ENCODE data around the gene DLEC1.
"Not testable (repeated sequence)": the region's sequence is repeated elsewhere in the genome, so short reads cannot be mapped to it uniquely, and the experiment has no call there.

DLEC1 gene

DNA sequence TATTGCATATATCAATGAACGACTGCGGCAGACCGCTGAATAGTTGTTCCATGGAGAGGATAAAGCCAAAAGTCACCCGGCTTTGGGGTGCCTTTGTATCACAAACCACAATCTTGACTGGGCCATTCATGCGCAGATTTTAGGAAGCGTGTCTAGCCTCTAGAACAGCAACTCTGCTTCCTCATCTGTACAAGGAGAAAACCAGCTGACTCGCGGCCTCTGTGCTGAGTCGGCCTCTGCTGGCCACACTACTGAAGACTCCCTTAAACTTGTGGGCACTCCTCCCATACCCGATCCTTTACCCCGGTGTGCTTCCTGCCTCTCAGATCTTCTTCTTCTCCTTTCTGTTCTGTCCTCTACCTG, 872 bp downstream of the DLEC1 start:
- DNase-seq, result no peak

DNA sequence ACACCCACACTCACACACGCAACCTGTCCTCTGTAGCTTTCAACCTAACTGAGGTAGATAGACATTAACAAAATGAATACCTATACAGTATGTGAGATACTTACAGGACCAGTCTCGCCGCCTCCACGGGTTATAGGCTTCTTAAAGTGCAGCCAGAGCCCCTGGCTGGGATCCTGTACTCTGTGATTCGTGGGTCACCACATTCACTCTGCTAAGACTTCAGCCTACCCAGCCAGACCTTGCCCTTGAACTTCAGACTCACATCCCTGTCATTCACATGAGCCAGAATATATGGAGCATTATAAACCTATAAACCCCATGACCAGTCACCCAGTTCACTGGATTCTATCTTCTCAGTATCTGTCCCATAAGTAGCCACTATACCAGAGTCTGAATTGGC, 1.4 kb downstream of the DLEC1 start:
- DNase-seq, result no peak

DNA sequence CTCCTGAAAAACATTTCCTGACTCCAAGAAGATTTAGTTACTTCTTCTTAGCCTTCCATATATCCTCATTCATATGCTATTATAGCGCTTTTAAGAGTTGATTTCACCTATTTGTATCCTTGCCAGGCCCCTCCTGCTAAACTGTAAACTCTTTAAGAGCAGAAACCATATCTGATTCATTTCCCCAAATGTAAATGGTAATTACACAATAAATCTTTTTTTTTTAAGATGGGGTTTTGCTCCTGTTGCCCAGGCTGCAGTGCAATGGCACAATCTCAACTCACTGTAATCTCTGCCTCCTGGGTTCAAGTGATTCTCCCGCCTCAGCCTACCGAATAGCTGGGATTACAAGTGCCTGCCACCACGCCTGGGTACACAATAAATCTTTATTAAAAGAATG, 4.5 kb downstream of the DLEC1 start:
- DNase-seq, result no peak

DNA sequence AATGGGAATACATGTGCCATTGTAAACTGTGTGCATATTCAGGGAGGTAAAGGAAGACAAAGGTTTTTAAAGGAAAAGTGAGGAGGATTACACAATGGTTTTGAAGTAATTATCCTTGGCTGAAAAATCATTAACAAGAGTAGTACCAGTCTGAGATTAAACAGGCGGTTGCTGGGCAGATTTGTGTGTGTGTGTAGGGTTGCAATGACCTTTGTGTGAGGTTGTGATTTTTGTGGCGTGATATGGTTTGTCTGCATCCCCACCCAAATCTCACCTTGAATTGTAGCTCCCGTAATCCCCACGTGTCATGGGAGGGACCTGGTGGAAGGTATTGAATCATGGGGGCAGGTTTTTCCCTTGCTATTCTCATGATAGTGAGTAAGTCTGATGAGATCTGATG, 7.0 kb downstream of the DLEC1 start:
- no peak for DNase-seq

DNA sequence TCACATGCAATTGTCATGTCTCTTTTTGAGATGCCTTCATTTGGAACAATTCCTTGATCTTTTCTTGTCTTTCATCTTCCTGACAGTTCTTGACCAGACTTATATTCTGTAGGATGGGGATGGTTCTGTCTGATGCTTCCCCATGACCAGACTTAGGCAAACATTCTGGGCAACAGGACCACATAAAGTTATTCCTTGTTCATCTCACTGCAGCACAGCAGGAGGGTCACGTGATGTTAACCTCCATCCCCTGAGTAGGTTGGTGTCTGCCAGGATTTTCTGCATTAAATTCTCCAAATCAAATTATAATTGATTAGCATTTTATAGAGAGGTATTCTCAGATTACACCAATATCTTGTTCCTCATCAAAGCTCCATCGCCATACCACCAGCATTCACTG, 7.8 kb downstream of the DLEC1 start:
- DNase-seq, result no peak

DNA sequence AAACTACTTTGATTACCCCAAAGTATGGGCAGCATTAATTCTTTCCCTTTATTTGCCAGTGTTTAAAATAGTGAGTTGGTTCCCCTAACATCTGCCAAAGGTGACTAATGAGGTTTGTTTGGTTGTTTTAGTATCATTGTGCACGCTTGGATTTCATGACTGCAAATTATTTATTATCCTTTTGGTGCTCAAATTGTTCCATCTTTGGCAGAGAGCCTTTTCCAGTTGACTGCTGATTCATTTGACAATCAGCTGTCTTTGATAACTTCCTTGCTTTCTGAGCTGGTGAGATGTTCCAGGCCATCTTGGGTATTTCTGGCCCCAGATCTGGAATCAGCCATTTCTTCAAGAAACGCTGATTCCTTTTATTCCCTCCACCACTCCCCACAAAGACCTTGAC, 8.9 kb downstream of the DLEC1 start:
- no peak for DNase-seq

DNA sequence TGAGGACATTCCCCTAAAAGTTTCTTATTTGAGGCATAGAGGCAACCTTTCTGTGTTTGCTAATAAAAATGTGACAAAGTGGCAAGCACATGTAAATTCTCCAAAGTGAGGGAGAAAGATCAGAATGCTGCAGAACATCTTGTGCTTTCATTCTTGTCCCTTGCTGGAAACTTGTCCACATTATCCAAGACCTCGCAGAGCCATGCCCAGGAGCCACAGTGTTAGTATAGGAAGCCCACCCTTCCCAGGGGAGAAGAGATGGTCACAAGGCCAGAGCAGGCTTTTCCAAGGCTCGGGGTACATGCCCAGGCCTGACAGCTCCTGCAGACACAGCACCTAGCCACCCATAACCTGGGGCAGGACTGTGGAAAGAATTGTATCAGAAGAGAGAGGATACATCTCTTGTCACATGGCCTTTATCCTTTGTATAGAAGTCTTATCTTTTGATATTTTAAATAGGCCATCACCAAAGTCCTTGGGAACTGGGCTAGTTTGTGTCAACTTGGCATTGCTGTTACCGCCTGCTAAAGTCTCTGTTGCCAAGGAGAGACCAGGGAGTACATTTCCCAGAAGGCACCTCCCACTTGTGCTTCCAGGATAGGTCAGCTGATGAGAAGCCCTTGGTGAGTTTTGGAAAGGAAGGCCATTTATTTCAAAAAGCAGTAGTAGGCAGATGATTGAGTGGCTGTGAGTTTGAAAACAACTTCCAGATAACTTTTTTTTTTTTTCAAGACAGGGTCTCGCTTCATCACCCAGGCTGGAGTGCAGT, 10.5 kb downstream of the DLEC1 start:
- no peak for DNase-seq

DNA sequence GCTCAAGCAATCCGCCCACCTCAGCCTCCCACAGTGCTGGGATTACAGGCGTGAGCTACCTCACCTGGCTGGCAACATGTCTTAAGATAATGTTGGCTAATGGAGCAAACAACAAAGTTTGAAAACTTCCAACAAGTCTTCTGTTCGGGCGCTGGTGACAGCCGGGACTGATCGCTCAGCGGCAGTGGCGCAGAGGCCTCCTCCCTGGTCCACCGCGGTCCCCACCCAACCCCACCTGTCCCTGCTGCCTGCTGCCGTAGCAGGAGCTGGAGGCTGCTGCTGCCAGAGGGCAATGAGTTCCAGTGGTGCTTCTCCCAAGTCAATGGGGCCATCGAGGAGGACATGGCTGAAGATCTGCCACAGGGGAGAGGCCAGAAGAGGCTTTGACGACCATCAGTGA, 12.1 kb downstream of the DLEC1 start:
- DNase-seq, result no peak

DNA sequence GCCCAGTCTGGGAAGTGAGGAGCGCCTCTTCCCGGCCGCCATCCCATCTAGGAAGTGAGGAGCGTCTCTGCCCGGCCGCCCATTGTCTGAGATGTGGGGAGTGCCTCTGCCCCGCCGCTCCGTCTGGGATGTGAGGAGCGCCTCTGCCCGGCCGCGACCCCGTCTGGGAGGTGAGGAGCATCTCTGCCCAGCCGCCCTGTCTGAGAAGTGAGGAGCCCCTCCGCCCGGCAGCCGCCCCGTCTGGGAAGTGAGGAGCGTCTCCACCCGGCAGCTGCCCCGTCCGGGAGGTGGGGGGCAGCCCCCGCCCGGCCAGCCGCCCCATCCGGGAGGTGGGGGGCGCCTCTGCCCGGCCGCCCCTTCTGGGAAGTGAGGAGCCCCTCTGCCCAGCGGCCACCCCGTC, 14.3 kb downstream of the DLEC1 start:
- DNase-seq, result not testable (repeated sequence)

DNA sequence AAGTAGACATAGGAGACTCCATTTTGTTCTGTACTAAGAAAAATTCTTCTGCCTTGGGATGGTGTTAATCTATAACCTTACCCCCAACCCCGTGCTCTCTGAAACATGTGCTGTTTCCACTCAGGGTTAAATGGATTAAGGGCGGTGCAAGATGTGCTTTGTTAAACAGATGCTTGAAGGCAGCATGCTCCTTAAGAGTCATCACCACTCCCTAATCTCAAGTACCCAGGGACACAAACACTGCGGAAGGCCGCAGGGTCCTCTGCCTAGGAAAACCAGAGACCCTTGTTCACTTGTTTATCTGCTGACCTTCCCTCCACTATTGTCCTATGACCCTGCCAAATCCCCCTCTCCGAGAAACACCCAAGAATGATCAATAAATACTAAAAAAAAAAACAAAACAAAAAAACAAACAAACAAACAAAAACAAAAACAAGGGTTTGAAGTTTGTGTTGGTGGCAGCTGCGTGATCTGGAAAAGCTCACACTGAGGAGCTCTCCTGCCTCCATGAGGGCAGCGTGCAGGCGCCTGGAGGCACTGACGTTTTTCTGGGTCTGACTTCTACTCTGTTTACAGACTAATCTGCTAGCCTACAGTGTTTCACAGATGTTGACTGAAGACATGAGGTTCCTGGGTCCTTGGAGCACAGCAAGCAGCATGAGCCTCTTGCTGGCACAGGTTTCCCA, 14.9 kb downstream of the DLEC1 start:
- DNase-seq, result not testable (repeated sequence)

DNA sequence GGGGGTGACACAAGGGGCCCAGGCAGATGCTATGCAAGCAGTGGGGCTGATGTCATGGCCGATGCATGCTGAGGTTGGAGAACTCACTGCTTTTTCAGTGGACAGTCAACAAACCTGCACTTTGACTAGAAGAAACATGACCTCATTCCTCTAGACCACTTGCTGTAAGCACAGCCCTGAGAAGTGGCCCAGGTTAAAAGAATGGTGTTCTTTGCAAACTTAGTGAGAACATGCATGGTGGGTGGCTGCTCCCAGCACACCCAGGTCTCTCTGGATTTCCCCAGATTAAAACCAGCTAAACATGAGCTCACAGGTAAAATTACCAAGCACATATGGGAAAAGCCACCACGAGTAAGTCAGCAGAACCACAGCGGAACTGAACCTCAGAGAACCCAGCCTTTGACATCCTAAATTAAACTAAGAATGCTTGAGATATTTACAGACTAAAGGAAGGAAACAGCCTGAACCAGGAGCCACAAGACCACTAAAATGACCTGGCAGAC, 15.5 kb downstream of the DLEC1 start:
- DNase-seq, result no peak

DNA sequence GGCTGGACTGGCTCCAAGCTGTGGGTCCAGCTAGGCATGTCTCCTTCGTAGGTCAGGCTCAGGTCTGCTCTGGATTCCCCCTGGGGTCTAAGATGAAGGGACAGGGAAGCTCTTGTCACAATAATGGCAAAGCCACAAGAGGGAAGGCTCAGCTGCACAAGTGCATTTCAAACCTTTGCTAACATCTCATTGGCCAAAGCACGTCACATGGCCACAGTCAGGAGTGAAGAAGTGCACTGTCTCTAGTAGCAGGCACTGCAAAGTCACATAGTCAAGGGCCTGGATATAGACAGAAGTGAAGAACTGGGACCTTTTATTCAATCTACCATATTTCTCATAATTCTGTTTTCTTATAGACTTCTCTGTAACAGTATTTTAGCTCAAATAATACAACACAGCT, 20.1 kb downstream of the DLEC1 start:
- no peak for DNase-seq

DNA sequence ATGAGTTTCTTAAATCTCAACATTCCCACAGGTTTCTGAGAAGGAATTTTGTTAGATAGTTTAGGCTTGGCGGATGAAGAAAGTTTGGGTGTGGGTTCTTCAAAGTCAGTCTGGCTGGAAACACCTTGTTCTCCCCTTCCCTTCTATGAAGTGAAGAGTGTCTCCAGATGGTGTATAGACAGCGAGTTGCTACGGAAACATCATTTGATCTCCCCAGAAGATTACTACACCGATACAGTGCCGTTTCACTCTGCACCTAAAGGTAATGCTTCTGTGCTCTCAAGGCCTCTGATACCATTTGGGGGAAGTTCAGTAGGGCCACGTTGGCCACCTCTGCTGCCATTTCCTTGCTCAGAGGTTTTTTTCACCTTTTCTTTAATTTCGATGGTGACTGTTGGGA, 20.6 kb downstream of the DLEC1 start:
- no peak for DNase-seq

DNA sequence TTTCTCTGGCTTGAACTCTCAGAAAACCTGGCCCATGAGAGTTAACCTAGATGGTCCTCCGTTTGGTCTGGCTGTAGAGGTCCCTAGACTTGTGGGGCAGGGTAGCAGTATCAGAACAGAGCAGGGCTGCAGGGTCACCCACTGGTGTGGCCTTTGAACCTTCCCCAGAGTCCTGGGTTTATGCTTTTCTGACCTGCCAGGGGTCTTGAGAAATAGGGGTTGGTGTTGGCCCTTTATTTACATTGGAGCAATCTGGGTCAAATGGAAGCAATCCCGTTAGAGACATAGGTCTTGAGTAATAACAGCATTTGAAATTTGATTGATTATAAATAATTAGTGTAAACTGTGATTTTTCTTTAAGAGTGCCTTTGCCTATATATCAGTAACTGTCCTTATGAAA, 23.8 kb downstream of the DLEC1 start:
- no peak for DNase-seq

DNA sequence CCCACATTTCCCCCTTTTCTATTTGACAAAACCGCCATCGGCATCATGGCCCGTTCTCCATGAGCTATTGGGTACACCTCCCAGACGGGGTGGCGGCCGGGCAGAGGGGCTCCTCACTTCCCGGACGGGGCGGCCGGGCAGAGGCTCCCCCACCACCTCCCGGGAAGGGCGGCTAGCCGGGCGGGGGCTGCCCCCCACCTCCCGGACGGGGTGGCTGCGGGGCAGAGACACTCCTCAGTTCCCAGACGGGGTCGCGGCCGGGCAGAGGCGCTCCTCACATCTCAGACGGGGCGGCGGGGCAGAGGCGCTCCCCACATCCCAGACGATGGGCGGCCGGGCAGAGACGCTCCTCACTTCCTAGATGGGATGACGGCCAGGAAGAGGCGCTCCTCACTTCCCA, 25.4 kb downstream of the DLEC1 start:
- not testable (repeated sequence) for DNase-seq

DNA sequence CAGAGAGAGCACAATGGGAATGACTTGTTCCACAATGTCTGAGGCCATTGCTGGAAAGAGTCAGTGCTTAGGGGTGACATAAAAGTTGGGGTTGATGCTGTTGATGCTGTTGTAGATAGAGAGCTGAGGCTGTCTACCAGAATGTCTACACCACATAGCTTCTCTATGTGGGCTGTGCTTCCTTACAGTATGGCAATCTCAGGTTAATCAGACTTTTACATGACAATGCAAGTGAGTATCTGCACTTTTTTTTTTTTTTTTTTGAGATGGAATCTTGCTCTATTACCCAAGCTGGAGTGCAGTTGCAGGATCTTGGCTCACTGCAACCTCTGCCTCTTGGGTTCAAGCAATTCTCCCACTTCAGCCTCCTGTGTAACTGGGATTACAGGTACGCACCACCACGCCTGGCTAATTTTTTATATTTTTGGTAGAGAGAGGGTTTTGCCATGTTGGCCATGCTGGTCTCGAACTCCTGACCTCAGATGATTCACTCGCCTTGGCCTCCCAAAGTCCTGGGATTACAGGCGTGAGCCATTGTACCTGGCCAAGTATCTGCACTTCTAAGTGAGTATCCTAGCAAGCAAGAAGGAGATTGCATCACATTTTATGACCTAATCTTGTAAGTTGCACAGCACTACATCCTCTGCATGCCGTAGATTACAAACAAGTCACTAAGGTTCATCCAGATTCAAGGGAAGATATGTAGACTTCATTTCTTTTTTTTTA, 28.7 kb downstream of the DLEC1 start:
- no peak for DNase-seq

DNA sequence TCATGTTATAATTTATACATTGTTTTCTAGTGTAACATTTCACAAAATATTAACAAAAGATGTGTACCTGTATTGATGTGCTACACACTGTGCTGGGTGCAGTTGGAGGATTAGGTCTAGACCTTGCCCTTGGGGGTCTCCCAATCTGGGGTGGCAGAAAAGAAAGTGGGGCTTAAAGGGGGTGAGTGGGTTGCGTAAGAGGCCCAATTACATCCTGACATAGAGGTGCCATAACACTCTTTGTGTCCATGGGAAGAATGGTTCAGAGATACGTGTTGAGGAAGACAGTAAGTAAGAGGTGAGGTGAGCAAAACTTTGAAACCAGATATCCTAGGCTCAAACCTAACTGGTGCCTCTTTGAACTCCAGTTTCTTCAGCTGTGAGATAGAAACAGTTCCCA, 31.0 kb downstream of the DLEC1 start:
- no peak for DNase-seq

DNA sequence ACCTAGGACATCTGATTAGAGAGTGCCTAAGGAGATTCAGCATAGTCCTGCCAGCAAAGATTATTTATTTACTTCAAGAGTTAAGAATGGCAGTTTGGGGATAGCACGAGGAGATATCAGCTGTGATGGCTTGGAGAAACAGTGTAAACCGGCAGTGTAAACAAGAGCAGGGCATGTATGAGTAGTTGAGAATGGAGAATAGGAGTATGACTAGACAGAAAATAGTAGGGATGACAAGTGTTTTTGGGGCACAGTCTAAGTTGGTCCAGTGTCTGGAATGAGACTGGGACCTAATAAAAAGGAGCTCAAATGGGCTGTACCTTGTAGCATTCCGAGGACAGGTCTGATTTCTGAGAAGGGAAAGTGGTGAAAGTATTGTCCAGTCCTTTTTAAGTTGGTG, 38.1 kb downstream of the DLEC1 start:
- DNase-seq, result not testable (repeated sequence)

DNA sequence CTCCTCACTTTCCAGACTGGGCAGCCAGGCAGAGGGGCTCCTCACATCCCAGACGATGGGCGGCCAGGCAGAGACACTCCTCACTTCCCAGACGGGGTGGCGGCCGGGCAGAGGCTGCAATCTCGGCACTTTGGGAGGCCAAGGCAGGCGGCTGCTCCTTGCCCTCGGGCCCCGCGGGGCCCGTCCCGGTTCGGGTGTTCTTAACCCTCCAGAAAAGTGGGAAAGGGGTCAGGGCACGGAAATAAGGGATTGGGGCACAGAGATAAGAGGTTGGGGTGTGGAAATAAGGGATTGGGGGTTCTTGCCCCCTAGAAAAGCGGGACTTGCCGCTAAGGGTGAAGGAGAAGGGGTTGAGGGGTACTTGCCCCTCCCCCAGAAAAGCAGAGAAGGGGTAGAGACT, 43.3 kb downstream of the DLEC1 start:
- not testable (repeated sequence) for DNase-seq

DNA sequence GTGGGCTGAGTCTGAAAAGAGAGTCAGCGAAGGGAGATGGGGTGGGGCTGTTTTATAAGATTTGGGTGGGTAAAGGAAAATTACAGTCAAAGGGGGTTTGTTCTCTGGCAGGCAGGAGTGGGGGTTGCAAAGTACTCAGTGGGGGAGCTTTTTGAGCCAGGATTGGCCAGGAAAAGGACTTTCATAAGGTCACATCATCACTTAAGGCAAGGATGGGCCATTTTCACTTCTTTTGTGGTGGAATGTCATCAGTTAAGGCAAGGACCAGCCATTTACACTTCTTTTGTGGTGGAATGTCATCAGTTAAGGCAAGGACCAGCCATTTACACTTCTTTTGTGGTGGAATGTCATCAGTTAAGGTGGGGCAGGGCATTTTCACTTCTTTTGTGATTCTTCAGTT, 44.2 kb downstream of the DLEC1 start:
- DNase-seq, result not testable (repeated sequence)

DNA sequence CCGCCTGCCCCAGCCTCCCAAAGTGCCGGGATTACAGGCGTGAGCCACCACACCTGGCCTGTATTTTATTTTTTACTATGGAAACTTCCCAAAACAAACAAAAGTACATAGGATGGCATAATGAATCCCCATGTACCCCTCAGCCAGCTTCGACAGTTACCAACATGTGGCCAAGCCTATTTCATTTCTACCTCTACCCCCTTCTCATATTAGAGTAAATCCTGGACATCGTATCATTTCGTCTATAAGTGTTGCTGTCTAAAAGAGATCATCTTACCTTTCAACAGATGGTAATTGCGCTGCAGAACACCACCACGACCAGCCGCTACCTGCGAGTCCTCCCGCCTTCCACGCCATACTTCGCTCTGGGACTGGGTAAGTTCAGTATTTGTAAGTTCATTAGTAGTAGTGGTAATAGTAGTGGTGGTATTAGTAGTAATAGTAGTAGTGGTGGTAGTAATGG, 44.9 kb downstream of the DLEC1 start:
- no peak for DNase-seq

DNA sequence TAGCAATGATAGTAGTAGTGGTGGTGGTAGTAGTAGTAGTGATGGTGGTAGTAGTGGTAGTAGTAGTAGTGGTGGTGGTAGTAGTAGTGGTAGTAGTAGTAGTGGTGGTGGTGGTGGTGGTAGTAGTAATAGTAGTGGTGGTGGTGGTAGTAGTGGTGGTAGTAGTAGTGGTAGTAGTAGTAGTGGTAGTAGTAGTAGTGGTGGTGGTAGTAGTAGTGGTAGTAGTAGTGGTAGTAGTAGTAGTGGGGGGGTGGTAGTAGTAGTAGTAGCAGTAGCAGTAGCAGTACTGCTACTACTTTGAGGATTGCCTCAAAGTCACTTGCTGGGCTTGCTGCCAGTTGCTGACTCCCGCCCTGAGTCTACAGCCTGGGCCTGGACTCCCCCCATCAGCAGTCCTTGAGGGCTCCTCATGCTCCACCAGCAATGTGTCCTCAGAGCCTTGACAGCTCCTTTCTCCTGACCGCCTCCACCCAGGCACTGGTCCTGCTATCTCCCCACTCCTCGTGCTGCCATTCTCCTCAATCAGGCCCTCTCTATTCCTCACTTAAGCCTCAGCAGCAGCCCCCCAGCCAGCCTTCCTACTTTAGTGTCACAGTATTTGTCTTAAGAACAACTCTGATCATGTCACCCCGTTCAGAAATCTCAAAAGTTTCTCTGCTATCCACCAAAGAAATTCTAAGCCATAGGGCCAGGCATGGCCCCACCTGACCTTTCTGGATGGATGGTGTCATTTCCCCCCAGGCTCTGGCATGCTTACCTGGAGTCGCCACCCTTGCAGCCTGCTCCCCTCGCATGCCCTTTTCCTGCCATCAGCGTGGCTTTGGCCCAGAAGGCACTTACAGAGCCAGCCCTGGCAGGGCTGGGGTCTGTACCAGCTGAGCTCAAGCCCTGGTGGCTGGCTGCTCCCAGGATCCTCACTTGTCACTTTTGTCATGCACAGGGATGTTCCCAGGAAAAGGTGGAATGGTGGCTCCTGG, 45.6 kb downstream of the DLEC1 start:
- DNase-seq, result no peak

Data from NCI-H1105 treated with DMSO at 0.1 percent for 48 hours (cell line).